Islet precursor cell (in vitro differentiated cells): Measurements from ENCODE around the gene EPHB3.

ENCODE experiments used
- DNase-seq: peaks from one replicate; pipeline ENCODE4 v3.0.0-alpha.2; 2018

Gene EPHB3

DNA sequence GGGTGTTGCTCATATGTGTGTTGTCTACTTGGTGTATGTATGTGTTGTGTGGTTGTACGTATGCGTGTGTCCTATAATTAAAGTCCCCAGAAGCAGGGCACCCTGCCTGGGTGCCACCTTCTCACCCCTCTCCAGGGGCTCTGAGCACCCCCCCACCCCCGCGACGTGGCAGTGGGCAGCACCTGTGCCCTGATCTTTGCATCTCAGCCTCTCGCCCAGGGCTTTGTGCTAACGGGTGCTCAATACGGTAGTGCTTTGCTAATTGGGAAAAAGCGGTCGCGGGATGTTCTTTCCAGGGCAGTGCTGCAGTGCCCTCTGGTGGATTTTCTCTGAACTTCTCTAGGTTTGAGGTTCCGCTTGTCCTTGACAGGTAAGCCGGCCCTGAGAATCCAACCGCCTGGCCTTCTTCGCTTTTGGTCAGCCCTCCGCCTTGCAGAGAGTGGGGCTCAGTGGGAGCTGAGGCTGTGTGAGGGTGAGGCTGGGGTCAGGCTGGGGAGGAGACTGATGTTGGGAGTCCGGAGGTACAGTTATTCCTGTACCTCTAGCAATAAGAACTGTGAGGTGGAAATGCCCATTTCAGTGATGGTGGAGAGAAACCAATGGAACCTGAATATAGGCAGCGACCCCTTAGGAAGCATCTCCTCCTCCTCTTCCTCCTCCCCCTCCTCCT lies 17.6 kb upstream of the EPHB3 start:
- DNase-seq, result peak; percentile 92

DNA sequence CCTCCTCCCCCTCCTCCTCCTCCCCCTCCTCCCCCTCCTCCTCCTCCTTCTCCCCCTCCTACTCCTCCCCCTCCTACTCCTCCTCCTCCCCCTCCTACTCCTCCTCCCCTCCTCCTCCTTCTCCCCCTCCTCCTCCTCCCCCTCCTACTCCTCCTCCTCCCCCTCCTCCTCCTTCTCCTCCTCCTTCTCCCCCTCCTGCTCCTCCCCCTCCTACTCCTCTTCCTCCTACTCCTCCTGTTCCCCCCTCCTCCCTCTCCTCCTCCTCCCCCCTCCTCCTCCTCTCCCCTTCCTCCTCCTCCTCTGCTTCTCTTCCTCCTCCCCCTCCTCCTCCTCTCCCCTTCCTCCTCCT lies 17.1 kb upstream of the EPHB3 start:
- DNase-seq, result no peak

DNA sequence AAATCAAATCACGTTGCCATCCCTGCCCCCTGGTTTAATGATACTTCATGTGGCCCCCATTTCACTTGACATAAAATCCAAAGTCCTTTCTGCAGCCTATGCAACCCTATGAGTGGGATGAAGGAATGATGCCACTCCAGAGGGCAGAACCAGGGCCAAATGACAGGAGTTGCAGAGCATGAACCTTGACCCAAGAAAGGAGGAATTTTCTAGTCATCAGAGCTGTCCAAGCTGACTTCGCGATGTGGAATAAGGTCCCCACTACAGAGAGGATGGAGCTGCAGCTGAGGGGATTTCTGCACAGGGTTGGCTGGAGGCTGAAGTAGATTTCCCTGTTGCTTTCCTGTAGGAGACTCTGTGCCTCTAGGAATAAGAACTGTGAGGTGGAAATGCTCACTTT lies 15.8 kb upstream of the EPHB3 start:
- no peak for DNase-seq

DNA sequence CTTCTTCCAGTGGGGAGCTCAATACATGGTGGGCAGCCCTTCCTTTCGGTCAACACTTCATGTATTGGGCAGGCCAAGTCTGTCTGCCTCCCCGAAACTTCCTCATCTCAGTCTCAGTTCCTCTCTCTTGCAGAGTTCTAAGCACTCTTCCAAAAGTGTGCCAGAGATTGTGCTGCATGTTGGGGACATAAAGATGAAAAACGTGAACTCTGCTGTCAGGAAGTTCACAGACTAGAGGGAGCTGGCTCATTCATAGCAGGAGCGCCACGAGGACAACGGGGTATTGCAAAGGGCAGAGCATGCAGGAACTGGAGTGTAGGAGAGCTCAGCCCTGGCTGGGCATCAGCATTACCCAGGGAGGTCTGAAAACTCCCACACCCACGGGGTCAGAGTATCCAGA lies 15.3 kb upstream of the EPHB3 start:
- no peak for DNase-seq

DNA sequence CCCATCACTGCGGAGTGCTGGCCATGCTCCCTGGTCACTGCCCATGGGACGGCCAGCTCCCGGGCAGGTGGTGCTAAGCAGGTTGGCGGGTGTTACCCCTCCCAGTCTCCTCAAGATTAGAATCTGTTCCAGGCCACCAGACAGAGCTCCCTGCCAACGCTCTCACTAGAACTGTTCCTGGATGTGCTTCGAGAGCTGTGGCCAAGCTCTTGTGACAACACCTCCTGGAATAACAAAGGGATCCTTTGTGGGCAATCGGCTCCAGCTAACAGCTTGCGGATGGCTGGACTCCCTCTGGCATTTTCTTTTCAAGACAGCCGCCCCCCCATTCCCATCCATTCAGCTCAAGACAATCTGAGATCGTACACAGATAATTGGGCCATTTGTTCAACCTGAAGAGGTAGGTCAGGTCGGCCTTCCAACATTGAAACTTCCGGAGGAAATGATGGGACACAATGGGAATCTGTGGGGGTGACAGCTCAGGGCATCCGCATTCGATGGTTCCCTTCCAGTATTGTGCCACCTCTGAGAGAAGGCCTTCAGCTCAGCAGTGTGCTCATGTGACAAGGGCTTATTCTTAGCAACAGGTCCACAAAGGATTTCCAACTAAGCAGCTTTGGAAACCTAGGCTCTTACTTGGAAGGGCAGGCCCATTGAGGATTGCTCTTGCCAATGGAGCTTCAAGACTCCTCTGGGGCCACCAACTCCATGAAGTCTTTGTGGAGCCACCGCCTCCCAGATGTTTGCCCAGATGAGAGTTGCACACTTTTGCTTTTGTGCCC lies 11.6 kb upstream of the EPHB3 start:
- peak; percentile 79 for DNase-seq

DNA sequence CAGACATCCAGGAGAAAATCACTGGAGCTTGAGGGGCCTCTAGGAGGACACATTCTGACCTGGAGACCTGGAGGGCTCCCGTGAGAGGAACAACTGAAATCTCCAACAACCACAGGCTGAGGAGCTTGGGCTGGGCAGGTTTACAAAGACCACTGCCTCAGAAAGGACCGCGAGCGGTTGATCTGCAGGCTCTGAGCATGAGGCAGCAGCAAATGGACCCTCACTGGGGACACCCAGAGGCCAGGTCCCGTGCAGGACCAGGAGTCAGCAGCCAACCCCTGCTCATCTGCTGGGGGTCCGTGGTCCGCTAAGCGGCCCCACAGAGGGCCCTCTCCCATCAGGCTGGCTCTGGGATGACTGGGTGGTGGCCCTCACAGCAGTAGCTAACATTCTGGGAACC lies 10.5 kb upstream of the EPHB3 start:
- DNase-seq, result no peak

DNA sequence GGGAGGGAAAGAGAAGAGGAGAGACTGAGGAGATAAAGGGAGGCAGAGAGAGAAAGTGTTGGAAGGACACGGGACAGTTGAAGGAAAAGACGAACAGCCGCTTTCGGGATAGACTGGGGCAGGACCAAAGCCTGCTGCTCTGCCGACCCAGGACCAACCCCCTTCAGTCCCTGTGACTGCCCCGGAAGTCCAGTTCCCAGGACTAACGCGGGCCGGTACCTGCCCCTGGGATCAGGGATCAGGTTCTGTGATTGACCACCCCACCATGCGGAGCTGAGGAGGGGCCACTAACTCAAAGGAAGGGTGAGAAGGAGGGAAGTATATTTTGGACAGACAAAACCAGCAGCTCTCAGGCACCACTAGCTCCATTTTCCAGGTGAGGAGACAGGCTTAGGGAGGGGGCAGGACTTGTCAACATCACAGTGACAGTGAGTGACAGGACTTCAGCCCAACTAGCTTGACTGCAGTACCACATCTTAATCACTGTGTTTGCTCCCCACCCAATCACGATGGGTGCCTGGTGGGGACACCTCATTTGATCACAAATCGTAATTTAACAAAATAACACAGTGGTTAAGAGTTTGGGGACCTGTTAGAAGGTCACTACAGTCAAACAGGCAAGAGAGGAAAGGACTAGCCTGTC lies 9.8 kb upstream of the EPHB3 start:
- DNase-seq, result no peak

DNA sequence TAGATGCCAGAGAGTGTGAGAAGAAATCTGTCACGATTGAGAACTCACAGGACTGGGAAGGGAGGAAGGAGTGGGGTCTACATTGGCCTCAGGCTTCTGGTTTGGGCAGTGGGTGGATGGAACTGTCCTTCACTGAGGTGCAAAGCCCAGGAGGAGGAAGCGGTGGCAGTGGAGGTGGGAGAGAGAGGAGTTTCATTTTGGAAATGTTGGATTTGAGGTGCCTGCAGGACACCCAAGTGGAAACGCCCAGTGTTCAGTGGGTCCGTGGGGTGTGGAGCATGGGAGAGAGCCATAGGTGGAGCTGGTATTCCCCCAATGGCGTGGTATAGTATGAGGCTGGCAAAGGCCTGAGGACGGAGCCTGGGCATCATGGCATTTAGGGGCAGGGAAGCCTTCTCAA lies 9.3 kb upstream of the EPHB3 start:
- DNase-seq, result peak; percentile 34

DNA sequence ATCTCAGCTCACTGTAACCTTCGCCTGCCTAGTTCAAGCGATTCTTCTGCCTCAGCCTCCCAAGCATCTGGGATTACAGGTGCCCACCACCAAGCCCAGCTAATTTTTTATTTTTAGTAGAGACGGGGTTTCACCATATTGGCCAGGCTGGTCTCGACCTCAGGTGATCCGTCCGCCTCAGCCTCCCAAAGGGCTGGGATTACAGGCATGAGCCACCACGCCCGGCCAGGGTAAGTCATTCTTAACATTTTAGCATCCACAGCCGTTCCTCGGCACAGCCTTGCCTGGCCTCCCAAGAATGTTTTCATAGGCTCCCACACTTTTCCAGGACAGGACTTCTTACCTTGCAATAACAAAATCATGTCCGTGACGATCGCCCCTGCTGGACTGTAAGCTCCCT lies 8.7 kb upstream of the EPHB3 start:
- no peak for DNase-seq

DNA sequence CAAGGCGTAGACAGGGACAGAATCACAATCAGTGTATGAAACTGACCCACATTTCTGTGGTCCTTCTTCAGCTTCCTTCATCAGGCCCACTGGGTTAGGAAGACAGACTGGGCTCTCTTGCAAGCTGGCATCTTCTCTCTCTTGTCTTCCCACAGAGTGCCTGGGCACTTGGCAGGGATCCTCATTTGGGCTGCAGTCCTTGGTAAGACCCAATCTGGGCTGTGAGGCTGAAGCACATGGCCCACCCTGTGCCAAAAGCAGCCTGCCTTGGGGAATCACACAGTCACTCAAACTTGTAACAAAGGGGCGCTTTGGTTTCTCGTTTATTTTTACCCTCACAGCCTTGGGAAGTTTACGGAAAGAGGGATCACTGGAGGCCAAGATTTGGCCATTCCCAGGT lies 8.2 kb upstream of the EPHB3 start:
- DNase-seq, result peak; percentile 41

DNA sequence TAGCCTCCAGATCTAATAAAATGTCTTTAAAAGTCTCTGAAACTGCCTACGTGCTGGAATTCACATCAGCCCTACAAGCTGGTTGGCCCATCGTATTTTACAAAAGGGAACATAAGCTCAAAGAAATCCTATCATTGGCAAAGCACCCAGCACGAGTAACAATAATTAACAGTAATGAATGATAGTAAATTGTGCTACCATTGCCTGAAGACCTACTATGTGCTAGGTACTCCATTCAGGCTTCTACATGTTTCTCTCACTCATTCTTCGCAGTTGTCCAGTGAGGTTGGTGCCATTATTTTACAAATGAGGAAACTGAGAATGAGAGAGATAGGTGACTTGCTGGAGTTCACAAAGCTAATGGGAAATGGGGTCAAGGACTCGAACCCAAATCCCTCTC lies 7.1 kb upstream of the EPHB3 start:
- DNase-seq, result no peak

DNA sequence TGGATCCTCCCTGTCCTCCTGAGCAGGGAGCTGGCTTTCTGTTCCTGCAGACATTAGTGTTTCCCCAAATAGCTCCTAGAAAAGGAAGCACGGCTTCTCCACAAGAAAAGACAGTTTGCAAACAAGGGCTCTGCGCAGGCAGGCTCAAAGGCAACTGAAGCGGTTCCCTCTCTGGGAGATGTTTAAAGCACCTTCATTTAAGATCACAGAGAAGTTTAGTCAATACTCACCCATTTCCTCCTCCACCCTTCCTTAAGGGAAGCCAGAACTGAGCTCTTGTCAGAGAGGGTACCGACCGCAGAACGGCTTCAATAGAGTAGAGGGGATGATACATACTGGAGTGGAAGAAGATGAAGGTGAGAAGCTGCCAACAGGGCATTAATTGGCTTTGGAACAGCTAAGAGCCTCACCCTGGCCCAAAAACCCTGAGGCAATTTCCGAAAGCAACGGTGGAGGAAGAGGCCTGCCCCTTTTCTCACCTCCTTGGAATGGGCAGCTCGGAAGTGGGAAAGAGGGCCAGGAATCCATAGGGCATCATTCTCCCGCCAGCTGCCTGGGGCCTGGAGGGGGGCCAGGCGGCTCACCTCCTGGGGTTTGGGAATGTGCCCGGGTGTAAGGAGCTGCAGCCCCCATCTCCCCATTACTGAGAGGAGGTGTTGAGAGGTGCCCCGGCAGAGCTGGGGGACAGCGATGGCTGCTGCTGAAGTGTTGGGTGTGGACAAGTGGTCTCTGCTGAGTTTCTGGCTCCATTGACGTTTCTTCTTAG lies 4.8 kb upstream of the EPHB3 start:
- DNase-seq, result no peak

DNA sequence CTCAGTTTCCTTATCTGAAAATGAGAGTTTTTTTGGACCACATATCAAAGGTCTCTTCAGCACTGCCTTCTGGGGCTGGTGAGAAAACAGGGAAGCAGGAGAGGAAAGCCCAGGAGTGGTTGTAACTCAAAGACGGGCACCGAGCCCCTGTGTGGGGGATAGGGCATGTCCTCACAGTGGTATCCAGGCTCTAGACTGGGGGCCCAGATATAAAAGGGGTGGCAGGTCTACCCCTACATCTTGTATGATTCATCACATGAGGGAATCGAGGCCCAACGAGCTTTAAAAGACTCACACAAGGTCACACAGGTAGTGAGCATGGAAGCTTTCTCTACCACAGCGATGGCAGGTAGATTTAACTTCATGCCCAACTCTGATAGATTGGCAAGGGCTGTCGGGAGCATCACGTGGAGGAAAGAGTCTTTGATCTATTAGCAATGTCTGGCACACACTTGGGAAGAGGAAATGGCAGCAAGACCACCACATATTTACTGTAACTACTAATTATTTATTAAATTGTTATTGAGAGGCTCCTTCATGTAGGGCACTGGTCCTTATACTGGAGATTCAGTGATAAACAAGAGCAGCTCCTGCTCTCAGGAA lies 4.1 kb upstream of the EPHB3 start:
- DNase-seq, result no peak

DNA sequence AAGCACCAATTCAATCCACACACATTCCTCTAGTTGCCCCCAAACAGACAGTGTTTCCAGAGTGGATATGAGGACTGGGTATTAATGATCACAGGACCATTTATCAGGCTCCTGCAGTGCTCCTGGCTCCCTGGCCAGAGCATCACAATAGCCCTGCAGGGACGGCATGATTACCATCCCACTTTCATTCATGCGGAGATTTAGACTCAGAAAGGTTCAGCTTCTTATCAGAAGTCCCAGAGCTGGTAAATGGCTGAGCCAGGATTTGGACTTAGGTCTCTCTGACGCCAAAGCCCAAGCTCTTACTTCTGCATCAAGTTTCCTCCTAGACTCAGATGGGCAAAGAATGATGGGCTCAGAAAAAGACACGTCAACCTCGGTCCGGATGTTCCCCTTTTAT lies 2.9 kb upstream of the EPHB3 start:
- no peak for DNase-seq

DNA sequence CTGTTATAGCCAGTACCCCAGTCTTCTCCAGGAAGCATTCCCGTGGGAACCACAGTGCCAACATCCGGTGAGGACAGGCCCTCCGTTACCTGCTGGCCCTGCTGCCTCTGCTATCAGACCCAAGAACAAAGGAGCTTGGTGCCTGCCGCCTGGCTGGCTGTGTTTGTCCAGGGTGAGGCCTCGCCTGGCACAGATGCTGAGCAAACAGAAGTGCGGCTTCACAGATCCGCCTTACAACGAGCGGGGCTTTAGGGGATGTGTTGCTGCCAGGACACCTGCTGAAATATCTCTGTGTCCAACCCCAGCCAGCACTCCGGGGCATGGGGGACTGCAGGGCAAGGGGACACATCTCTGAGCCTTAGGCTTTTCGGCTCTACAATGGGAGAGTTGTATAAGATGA lies 2.2 kb upstream of the EPHB3 start:
- DNase-seq, result no peak

DNA sequence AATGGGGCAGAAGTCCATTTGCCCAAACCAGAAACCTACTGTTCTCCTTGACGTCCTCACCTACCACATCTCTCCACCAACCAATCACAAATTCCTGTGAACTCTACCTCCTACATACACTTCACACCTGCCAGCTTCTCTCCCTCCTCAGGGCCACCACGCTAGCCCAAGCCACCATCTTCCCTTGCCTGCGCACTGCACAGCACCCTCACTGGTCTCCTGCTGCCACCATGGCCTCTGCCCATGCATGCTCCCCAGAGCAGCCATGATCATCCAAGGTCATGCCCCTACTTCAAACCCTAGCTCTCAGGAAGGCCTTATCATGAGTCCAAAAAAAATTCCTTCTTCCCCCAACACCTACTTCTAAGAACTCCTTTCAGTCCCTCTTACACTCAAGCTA lies 1.1 kb upstream of the EPHB3 start:
- no peak for DNase-seq

DNA sequence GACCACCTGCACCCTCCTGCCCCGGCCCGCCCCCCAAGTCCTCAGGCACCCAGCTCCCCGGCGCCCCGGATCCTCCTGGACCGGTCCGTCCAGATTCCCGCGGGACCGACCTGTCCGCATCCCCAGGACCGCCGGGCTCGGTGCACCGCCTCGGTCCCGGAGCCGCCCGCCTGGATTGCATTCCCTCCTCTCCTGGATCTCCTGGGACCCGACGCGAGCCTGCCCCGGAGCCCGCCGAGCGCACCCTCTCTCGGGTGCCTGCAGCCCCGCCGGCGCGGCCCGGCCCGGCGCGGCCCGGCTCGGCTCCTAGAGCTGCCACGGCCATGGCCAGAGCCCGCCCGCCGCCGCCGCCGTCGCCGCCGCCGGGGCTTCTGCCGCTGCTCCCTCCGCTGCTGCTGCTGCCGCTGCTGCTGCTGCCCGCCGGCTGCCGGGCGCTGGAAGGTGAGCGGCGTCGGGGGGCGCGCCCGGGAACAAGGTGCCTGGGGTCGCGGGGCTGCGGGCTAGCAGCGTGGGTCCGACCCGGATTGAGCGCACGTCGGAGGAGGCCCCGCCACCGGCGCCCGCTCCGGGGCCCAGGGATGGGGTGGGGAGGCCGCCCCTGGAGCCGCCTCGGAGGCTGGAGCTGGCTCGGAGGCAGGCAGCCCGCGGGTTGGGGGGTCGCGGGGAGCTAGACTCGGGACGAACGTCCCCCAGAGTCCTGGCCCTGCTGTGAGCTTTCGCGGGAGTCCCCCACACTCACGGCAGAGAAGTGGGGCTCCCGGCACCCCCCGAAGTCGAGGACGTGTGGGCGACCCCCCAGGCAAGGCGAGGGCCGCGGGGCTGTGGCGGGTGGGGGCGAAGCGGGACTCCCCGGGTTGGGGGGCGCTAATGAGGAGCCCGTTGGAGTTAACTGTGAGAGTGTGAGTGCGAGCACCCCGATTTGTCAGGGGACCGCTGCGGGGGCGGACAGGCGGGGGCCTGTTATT lies 610 bp downstream of the EPHB3 start:
- DNase-seq, result no peak

DNA sequence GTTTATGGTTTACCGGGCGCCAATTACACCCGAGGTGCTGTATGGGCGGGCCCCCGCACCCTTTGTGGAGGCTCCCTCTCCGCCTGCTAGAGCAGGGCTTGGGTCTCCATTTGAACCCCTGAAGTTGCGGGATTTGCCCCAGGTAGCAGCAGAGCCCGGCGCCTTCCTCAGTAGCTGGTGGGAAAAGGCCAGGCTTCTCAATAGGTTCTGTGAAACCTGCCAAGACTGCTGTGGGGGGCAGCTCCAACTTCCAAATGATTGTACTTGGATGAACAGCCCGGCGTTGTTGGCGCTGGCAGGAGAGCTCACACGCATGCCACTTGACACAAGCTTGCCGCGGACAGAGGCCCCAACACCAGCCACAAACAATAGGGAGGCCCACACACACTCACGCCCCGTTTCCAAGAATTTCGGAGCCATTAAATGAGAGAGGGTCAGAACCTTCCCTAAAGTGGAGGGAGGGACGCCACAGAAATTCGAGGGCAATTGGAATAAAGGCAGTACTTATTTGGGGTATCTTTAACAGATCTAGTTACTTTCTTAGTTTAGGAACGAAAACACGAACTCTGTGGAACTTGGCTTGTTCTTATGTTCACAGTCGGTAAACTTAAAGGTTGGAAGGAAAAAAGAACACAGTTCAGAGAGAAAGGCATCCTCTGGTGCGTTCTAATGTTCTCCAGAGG lies 1.4 kb downstream of the EPHB3 start:
- DNase-seq, result no peak

DNA sequence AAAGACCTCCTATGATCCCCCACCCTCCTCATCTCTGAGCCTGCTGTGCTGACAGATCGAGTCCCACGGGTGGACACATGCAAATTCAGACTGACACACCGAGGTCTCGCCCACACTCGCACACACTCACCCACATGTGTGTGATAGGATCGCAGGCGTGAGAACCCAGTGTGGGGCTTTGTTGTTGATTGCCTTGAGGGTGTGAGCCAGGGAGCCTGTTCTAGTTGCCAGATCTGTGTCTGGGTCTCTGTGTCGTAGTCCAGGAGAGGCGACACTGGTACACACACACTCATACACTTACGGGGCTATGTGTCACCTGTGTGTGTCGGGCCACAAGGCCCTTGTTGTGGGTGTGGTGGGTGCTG lies 2.0 kb downstream of the EPHB3 start:
- no peak for DNase-seq

DNA sequence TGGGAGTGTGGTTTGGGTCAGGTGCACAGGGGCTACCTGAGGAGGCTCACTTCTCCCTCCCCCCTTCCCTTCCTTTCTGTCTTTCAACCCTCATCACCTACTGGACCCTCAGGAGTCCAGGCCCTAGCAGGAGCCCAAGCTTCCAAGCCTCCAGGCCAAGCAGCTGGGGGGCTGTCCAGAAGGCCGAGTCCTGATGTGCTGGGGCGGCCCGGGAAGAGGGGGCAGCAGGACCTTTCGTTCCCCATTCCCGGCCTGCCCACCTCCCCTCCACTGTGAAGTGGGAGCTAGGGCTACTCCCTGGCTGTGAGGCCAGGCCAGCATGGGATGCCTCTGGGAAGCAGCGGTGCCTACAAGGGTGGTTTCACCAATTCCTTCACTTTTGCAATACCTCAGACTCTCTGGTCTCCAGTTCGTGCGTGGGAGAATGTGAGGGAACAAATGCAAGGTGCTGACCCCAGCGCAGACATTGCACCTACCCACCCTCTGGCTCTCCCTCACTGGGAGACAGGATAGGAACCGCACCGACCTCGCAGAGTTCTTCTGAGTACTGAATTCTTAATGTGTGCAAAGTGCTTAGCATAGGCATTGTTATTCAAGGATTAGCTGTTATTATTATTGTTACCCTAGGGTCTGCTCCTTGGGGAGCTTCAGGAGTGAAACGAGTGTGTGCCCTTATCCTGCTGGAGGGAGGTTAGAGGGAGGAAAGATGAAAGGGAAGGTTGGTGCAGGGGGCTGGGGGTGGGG lies 2.5 kb downstream of the EPHB3 start:
- no peak for DNase-seq
